ENCODE results near the gene EPS8L2. TPM values are rescaled to one million over a fixed set of nuclear protein-coding genes. Genes with fewer than 3 reads are reported as not detected.
A peak's percentile ranks its signal among the peaks of the same experiment; 100 is the strongest.

EPS8L2 gene
- total and polyA plus RNA-seq, 10 of the 15 experiments (the other 5 are each of a cell fraction or from before 2014, with no cell fraction given): 0.76 to 20.0 (median 9.7) TPM

DNA sequence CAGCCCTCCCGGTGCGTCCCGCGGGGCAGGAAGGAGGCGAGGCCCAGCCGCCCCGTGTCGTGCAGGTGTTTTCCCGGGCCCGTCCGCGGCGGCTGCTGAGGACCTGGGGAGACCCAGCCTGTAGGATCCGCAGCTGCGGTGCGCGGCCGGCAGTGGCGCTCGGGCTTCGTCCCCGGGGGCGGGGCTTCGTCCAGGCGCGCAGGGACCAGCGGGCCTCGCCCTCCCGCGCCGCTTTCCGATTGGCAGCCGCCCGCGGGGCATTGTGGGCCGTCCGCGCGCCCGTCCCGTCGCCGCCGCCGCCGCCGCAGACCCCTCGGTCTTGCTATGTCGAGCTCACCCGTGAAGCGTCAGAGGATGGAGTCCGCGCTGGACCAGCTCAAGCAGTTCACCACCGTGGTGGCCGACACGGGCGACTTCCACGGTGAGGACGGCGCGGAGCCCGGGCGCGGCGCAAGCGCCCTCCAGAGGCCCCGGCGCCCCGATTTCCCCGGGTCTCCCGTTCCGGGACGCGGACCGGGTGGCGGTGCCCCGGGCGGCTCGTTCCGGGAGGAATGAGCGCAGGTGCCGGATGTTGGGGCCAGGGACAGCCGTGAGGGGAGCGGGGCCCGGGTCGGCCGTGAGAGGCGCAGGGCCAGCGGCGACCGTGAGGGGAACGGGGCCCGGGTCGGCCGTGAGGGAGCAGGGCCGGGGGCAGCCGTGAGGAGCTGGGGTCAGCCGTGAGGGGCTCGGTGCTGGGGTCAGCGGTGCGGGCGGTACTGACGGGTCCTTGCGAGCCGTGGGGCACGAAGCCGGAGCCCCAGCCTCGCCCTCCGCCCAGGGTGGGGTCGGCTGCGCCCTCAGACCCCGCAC is 41.4 kb downstream of the EPS8L2 start, which contains the start of gene TALDO1 (continued):
- TF ChIP-seq SREBF2 (IDR thresholded peaks at IDR 0.05; ENCODE audit: low read length) (no peak), ZNF207 (IDR thresholded peaks at IDR 0.05; ENCODE audit: borderline replicate concordance) (no peak), SMAD1 (IDR thresholded peaks at IDR 0.05; ENCODE audit: low read depth, partially characterized antibody) (no peak), RB1 (IDR thresholded peaks at IDR 0.05; ENCODE audit: borderline replicate concordance) (peak; percentile 90; the same call in 1 of the 2 replicates), RBBP5 (conservative IDR thresholded peaks at IDR 0.05) (no peak), SPI1 (IDR thresholded peaks at IDR 0.05; ENCODE audit: borderline replicate concordance, insufficient read depth, low read depth, low read length) (no peak), GABPA (IDR thresholded peaks at IDR 0.05; ENCODE audit: low read depth) (no peak), YBX1 (IDR thresholded peaks at IDR 0.05) (no peak), ESRRA (IDR thresholded peaks at IDR 0.05; ENCODE audit: low read length) (no peak), NFIC (IDR thresholded peaks at IDR 0.05; ENCODE audit: low read depth, low read length) (no peak), KLF5 (IDR thresholded peaks at IDR 0.05; ENCODE audit: partially characterized antibody) (no peak), SP1 (IDR thresholded peaks at IDR 0.05; ENCODE audit: low read depth, low read length) (no peak), RELA (IDR thresholded peaks at IDR 0.05; ENCODE audit: borderline replicate concordance, partially characterized antibody) (peak; percentile 11), SMAD5 (IDR thresholded peaks at IDR 0.05; ENCODE audit: low read depth) (no peak), ETV6 (conservative IDR thresholded peaks at IDR 0.05 in 1 of 2, IDR thresholded peaks at IDR 0.05 in 1 of 2; ENCODE audit: borderline replicate concordance in 1 of 2, low read depth in 1 of 2) (no peak), SRF (IDR thresholded peaks at IDR 0.05; ENCODE audit: low read depth in 2 of 2, low read length in 2 of 2) (no peak), TCF7 (IDR thresholded peaks at IDR 0.05; ENCODE audit: borderline replicate concordance) (no peak), SMARCA5 (IDR thresholded peaks at IDR 0.05) (peak; percentile 91), RAD21 (IDR thresholded peaks at IDR 0.05; ENCODE audit: insufficient read depth, low read depth, low read length) (no peak), CBX5 (IDR thresholded peaks at IDR 0.05; ENCODE audit: low read depth) (no peak), BCL11A (IDR thresholded peaks at IDR 0.05; ENCODE audit: low read depth, low read length) (no peak), NR2C2 (IDR thresholded peaks at IDR 0.05; ENCODE audit: borderline replicate concordance, control insufficient read depth, insufficient read length, low read depth) (no peak), MEF2A (IDR thresholded peaks at IDR 0.05; ENCODE audit: insufficient read depth, low read depth, low read length) (no peak)
- TF ChIP-seq, protein P1, sequence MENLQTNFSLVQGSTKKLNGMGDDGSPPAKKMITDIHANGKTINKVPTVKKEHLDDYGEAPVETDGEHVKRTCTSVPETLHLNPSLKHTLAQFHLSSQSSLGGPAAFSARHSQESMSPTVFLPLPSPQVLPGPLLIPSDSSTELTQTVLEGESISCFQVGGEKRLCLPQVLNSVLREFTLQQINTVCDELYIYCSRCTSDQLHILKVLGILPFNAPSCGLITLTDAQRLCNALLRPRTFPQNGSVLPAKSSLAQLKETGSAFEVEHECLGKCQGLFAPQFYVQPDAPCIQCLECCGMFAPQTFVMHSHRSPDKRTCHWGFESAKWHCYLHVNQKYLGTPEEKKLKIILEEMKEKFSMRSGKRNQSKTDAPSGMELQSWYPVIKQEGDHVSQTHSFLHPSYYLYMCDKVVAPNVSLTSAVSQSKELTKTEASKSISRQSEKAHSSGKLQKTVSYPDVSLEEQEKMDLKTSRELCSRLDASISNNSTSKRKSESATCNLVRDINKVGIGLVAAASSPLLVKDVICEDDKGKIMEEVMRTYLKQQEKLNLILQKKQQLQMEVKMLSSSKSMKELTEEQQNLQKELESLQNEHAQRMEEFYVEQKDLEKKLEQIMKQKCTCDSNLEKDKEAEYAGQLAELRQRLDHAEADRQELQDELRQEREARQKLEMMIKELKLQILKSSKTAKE (IDR thresholded peaks at IDR 0.05; ENCODE audit: low read depth, poor library complexity, severe bottlenecking): no peak
- TF ChIP-seq, protein P2, sequence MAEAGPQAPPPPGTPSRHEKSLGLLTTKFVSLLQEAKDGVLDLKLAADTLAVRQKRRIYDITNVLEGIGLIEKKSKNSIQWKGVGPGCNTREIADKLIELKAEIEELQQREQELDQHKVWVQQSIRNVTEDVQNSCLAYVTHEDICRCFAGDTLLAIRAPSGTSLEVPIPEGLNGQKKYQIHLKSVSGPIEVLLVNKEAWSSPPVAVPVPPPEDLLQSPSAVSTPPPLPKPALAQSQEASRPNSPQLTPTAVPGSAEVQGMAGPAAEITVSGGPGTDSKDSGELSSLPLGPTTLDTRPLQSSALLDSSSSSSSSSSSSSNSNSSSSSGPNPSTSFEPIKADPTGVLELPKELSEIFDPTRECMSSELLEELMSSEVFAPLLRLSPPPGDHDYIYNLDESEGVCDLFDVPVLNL (IDR thresholded peaks at IDR 0.05; ENCODE audit: low read depth, low read length): peak; percentile 61
- TF ChIP-seq, protein P3, sequence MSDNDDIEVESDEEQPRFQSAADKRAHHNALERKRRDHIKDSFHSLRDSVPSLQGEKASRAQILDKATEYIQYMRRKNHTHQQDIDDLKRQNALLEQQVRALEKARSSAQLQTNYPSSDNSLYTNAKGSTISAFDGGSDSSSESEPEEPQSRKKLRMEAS (IDR thresholded peaks at IDR 0.05; ENCODE audit: low read depth, low read length): peak; percentile 51; the same call in 1 of the 2 replicates
- TF ChIP-seq, protein P4, sequence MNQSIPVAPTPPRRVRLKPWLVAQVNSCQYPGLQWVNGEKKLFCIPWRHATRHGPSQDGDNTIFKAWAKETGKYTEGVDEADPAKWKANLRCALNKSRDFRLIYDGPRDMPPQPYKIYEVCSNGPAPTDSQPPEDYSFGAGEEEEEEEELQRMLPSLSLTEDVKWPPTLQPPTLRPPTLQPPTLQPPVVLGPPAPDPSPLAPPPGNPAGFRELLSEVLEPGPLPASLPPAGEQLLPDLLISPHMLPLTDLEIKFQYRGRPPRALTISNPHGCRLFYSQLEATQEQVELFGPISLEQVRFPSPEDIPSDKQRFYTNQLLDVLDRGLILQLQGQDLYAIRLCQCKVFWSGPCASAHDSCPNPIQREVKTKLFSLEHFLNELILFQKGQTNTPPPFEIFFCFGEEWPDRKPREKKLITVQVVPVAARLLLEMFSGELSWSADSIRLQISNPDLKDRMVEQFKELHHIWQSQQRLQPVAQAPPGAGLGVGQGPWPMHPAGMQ (IDR thresholded peaks at IDR 0.05; ENCODE audit: borderline replicate concordance): no peak

Measured in GM12878 (cell line).